Spleen (tissue), 7 donors: ENCODE results near the gene PLXNA2.

Experiments
- POLR2A ChIP-seq, 3 donors: fragments of 450-650 bp; IDR thresholded peaks; one replicate each; pipeline ENCODE4 v1.5.1; 2017; ENCODE audit warnings: antibody characterized with exemption in 3 of 3, mild to moderate bottlenecking in 1 of 3
- POLR2AphosphoS5 ChIP-seq, 3 donors: sonication (generic); formaldehyde crosslinking; IDR thresholded peaks; one replicate each; pipeline ENCODE4 v1.5.1; 2017; ENCODE audit warnings: antibody characterized with exemption in 3 of 3
- TF ChIP-seq, protein P1 (sequence below), 11 experiments: fragments of 200-600 bp in 7 of 11; fragments of 450-650 bp in 4 of 11; sonication (generic) in 4 of 11; IDR thresholded peaks in 8 of 11; conservative IDR thresholded peaks in 3 of 11; 1 replicate in 7 of 11; 2 replicates in 4 of 11; pipeline versions ENCODE4 v1.4.0 to v1.8.0; 2016 to 2021; ENCODE audit warnings: antibody characterized with exemption in 11 of 11, inconsistent platforms in 4 of 11, mild to moderate bottlenecking in 1 of 11
- donor health status: DM: no; HTN: no; CAD: no; lungs with moderate emphysema.
- donor health status: DM: no; HTN: no; CAD: no.
- donor health status: DM: no; HTN: no; CAD: no.

DNA sequence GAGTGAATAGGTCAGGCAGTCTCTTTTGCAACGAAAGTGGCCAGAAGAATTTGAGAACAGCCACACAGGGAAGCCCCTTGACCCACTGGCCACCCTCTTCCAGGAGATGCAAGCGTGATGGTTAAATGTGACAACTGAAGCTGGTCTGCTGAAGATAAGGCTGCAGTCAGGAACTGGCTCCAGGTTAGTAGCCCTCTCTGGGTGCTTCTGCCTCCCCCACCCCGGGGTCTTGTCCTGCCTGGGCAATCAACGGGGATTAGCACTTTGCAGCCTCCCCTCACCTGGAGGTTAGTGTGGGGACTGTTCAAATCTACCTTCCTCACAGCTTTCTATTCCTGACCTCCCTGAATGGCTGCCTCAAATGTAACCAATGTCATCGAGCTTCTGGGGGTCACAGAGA, 125.9 kb downstream of the PLXNA2 start:
- TF ChIP-seq, protein P1, sequence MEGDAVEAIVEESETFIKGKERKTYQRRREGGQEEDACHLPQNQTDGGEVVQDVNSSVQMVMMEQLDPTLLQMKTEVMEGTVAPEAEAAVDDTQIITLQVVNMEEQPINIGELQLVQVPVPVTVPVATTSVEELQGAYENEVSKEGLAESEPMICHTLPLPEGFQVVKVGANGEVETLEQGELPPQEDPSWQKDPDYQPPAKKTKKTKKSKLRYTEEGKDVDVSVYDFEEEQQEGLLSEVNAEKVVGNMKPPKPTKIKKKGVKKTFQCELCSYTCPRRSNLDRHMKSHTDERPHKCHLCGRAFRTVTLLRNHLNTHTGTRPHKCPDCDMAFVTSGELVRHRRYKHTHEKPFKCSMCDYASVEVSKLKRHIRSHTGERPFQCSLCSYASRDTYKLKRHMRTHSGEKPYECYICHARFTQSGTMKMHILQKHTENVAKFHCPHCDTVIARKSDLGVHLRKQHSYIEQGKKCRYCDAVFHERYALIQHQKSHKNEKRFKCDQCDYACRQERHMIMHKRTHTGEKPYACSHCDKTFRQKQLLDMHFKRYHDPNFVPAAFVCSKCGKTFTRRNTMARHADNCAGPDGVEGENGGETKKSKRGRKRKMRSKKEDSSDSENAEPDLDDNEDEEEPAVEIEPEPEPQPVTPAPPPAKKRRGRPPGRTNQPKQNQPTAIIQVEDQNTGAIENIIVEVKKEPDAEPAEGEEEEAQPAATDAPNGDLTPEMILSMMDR (IDR thresholded peaks at IDR 0.05 in 8 of 11, conservative IDR thresholded peaks at IDR 0.05 in 3 of 11), result no peak
- TF ChIP-seq POLR2A (IDR thresholded peaks at IDR 0.05) (no peak), POLR2AphosphoS5 (IDR thresholded peaks at IDR 0.05) (no peak)
